WTC11 (cell line): ENCODE measurements around the gene CLPTM1. TPM values are rescaled to one million over a fixed set of nuclear protein-coding genes. Genes with fewer than 3 reads are reported as not detected.

Experiments used
- ATAC-seq: fragments of 200-7000 bp; cut with Tn5 transposase; 2 replicates; pipeline ENCODE4 v1.10.0; 2021; ENCODE audit warnings: mild to moderate bottlenecking, moderate library complexity
- CTCF ChIA-PET: fragments of 300-600 bp; sonication (Branson Sonifier 250); formaldehyde crosslinking; loops from one replicate; lab custom pipeline; 2021; ENCODE audit warnings: antibody characterized with exemption; lab: Charles Lee
- POLR2A ChIA-PET: fragments of 350-600 bp; sonication (Branson Sonifier 250); formaldehyde crosslinking; loops from one replicate; lab custom pipeline; 2021; ENCODE audit warnings: antibody characterized with exemption; lab: Charles Lee
- DNase-seq: peaks from one replicate; pipeline ENCODE4 v3.0.0; 2021; ENCODE audit warnings: low spot score
- H3K27ac Mint-ChIP-seq: 2 replicates; pipeline ENCODE4 v1.8.0; 2021; ENCODE audit warnings: mixed read lengths
- H3K27me3 Mint-ChIP-seq: 2 replicates; pipeline ENCODE4 v1.8.0; 2021; ENCODE audit warnings: low read depth, mild to moderate bottlenecking, moderate library complexity, mixed read lengths
- H3K36me3 Mint-ChIP-seq: 2 replicates; pipeline ENCODE4 v1.8.0; 2021; ENCODE audit warnings: mixed read lengths
- H3K4me1 Mint-ChIP-seq: 2 replicates; pipeline ENCODE4 v1.8.0; 2022; ENCODE audit warnings: mixed read lengths
- H3K4me3 Mint-ChIP-seq: 2 replicates; pipeline ENCODE4 v1.8.0; 2021; ENCODE audit warnings: mild to moderate bottlenecking, moderate library complexity, mixed read lengths
- H3K9me3 Mint-ChIP-seq: 2 replicates; pipeline ENCODE4 v1.8.0; 2021; ENCODE audit warnings: mixed read lengths
- CREM ChIP-seq: sonication (generic); formaldehyde crosslinking; IDR thresholded peaks from 2 replicates; pipeline ENCODE4 v1.8.1; 2022; ENCODE audit warnings: mild to moderate bottlenecking, missing genetic modification reagents, moderate library complexity
- ETV6 ChIP-seq: sonication (generic); formaldehyde crosslinking; IDR thresholded peaks from 2 replicates; pipeline ENCODE4 v1.8.1; 2022; ENCODE audit warnings: mild to moderate bottlenecking, missing genetic modification reagents
- GABPB1 ChIP-seq: sonication (generic); formaldehyde crosslinking; IDR thresholded peaks from 2 replicates; pipeline ENCODE4 v1.8.1; 2023; ENCODE audit warnings: mild to moderate bottlenecking, missing genetic modification reagents
- JAZF1 ChIP-seq: fragments of 250-450 bp; sonication (Bioruptor Pico); IDR thresholded peaks from 2 replicates; pipeline ENCODE4 v1.9.0; 2021; ENCODE audit warnings: moderate library complexity, mild to moderate bottlenecking, inconsistent platforms
- JUN ChIP-seq: sonication (generic); formaldehyde crosslinking; IDR thresholded peaks from 2 replicates; pipeline ENCODE4 v1.8.0; 2023; ENCODE audit warnings: mild to moderate bottlenecking, missing genetic modification reagents
- RELA ChIP-seq: sonication (generic); formaldehyde crosslinking; IDR thresholded peaks from 2 replicates; pipeline ENCODE4 v1.8.1; 2022; ENCODE audit warnings: missing genetic modification reagents, mild to moderate bottlenecking, borderline replicate concordance
- SOX15 ChIP-seq: fragments of 250-450 bp; sonication (Bioruptor Pico); IDR thresholded peaks from 2 replicates; pipeline ENCODE4 v1.9.0; 2021; ENCODE audit warnings: mild to moderate bottlenecking
- TEAD1 ChIP-seq: sonication (generic); formaldehyde crosslinking; IDR thresholded peaks from 2 replicates; pipeline ENCODE4 v1.8.0; 2022; ENCODE audit warnings: mild to moderate bottlenecking, missing genetic modification reagents
- TEAD4 ChIP-seq: sonication (generic); formaldehyde crosslinking; IDR thresholded peaks from 2 replicates; pipeline ENCODE4 v1.8.0; 2022; ENCODE audit warnings: mild to moderate bottlenecking, missing genetic modification reagents
- ZNF121 ChIP-seq: sonication (generic); formaldehyde crosslinking; IDR thresholded peaks from 2 replicates; pipeline ENCODE4 v1.8.0; 2023; ENCODE audit warnings: missing genetic modification reagents
- ZNF138 ChIP-seq: sonication (generic); formaldehyde crosslinking; conservative IDR thresholded peaks from 2 replicates; pipeline ENCODE4 v1.8.1; 2022; ENCODE audit warnings: mild to moderate bottlenecking, moderate library complexity, missing genetic modification reagents
- ZNF671 ChIP-seq: fragments of 250-450 bp; sonication (Bioruptor Pico); IDR thresholded peaks from 2 replicates; pipeline ENCODE4 v1.8.0; 2021; ENCODE audit warnings: mild to moderate bottlenecking
- total RNA-seq: library from RNA; stranded (reverse); gene quantifications from 3 replicates; pipeline ENCODE4 v1.2.3, GENCODE V29; 2021
- TF ChIP-seq, protein P1 (sequence below): sonication (generic); formaldehyde crosslinking; IDR thresholded peaks from 2 replicates; pipeline ENCODE4 v1.8.1; 2022; ENCODE audit warnings: mild to moderate bottlenecking, moderate library complexity, missing genetic modification reagents
- TF ChIP-seq, protein P2 (sequence below): sonication (generic); formaldehyde crosslinking; IDR thresholded peaks from 2 replicates; pipeline ENCODE4 v1.8.1; 2023; ENCODE audit warnings: mild to moderate bottlenecking, missing genetic modification reagents, moderate library complexity
- TF ChIP-seq, protein P3 (sequence below): sonication (generic); formaldehyde crosslinking; IDR thresholded peaks from 2 replicates; pipeline ENCODE4 v1.8.1; 2023; ENCODE audit warnings: mild to moderate bottlenecking, missing genetic modification reagents
- TF ChIP-seq, protein P4 (sequence below): sonication (generic); formaldehyde crosslinking; IDR thresholded peaks from 2 replicates; pipeline ENCODE4 v1.8.0; 2022; ENCODE audit warnings: missing genetic modification reagents
- TF ChIP-seq, protein P5 (sequence below): sonication (generic); formaldehyde crosslinking; IDR thresholded peaks from 2 replicates; pipeline ENCODE4 v1.8.0; 2023; ENCODE audit warnings: missing genetic modification reagents, mild to moderate bottlenecking, borderline replicate concordance

The CLPTM1 gene
- total RNA-seq, 1 experiment from 2014 or later: 85.6 TPM

DNA sequence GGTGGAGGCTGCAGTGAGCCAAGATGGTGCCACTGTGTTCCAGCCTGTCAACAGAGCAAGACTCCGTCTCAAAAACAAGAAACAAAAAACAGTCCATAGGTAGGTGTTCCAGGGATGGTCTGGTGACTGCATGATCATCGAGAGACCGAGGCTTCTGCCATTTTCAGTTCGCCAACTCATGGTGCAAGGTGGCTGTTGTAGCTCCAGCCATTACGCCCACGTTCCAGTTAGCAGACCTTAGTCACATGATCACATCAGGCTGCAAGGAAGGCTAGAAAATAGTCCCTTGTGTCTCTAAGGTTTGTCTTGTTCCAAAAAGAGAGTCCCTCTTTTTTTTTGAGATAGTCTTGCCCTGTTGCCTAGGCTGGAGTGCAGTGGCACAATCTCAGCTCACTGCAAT lies 80.6 kb downstream of the CLPTM1 start:
- no peaks in the 10 kb centered on the region for H3K27me3 Mint-ChIP-seq
- TF ChIP-seq, protein P1, sequence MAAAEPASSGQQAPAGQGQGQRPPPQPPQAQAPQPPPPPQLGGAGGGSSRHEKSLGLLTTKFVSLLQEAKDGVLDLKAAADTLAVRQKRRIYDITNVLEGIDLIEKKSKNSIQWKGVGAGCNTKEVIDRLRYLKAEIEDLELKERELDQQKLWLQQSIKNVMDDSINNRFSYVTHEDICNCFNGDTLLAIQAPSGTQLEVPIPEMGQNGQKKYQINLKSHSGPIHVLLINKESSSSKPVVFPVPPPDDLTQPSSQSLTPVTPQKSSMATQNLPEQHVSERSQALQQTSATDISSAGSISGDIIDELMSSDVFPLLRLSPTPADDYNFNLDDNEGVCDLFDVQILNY (CRISPR knock-in tag): no peak
- TF ChIP-seq ZNF138: no peak
- no peak for TF ChIP-seq SOX15 (CRISPR knock-in tag)
- H3K9me3 Mint-ChIP-seq: peaks cover 9% of the 10 kb centered on the region
- ChIA-PET CTCF (no interaction called here), POLR2A (no interaction called here)
- no peak for ATAC-seq
- H3K36me3 Mint-ChIP-seq: peaks cover 33% of the 10 kb centered on the region
- peaks cover 10% of the 10 kb centered on the region for H3K4me1 Mint-ChIP-seq
- no peak overlapping the region for H3K4me3 Mint-ChIP-seq
- no peak for DNase-seq
- H3K27ac Mint-ChIP-seq: no peak overlapping the region

DNA sequence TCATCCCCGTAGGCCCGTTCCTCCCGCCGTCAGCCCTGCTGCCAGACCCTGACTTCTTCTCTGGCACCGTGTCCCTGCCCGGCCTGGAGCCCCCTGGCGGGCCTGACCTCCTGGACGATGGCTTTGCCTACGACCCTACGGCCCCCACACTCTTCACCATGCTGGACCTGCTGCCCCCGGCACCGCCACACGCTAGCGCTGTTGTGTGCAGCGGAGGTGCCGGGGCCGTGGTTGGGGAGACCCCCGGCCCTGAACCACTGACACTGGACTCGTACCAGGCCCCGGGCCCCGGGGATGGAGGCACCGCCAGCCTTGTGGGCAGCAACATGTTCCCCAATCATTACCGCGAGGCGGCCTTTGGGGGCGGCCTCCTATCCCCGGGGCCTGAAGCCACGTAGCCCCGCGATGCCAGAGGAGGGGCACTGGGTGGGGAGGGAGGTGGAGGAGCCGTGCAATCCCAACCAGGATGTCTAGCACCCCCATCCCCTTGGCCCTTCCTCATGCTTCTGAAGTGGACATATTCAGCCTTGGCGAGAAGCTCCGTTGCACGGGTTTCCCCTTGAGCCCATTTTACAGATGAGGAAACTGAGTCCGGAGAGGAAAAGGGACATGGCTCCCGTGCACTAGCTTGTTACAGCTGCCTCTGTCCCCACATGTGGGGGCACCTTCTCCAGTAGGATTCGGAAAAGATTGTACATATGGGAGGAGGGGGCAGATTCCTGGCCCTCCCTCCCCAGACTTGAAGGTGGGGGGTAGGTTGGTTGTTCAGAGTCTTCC lies 82.4 kb downstream of the CLPTM1 start:
- ATAC-seq: no peak
- Mint-ChIP-seq H3K27ac (no peak overlapping the region), H3K4me3 (no peak overlapping the region), H3K27me3 (no peaks in the 10 kb centered on the region), H3K4me1 (peaks cover 10% of the 10 kb centered on the region), H3K9me3 (peaks cover 3% of the 10 kb centered on the region; the same call in 1 of the 2 replicates), H3K36me3 (peaks cover 39% of the 10 kb centered on the region)
- no peak for DNase-seq
- CTCF ChIA-PET: interaction anchor here (1.3 to 2.7 kb wide), 5 partner anchors 19 to 88 kb away, joined by 3 to 32 read pairs (median 5); no protein-coding TSS in a partner anchor
- TF ChIP-seq TEAD4 (no peak), ZNF138 (no peak), RELA (no peak)
- POLR2A ChIA-PET: no interaction called here

DNA sequence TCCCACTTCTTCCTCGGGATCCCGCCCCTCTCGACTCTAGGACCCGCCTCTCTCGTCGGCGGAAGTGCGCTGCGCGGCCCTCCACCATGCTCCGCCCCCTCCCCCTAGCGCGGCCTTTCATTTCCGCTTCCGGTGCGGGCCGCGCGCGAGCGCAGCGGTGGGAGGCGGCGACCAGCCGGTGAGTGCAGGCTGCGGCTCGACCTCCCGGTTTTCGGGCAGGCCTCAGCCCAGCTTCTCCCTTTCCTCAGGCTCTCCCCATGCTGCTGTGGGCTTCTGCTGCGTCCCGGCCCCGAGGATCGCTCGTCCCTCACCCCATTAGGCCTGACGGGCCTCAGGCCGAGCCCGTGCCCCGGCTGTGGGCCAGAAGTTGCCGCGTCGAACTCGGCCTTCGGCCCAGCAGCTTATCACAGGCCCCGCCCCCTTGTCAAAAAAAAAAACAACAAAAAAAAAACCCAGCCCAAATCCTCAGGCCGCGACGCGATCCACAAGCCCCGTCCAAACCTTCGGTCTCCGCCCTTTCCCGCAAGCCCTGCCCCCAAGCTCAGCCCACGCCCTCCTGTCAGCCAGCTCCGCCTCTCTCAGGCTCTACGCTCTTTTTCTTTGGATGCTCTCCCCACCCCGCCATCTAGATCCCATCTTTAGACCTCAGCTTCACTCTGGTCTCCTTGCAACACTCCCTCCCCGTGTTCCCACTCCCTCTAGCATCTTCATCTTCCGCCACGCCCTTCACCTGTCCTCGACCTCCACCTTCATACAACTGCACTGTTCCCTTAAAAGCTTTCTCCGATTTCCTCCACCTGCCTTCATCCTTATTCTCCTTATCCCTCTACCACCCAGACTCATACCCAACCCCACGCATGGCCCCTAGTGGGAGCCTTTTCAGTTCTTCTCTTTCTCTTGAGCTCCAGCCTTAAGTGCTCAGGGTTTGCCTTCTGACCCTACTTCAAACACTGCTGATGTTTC lies 84.0 kb downstream of the CLPTM1 start, which contains the start of gene CLASRP:
Gene CLASRP (plus strand): TSS at position 115 of the 963 bp plus-strand sequence. CDS start 1,168 bp downstream, outside the sequence.
- DNase-seq: peak; percentile 89
- Mint-ChIP-seq H3K4me3 (peak within 1 kb of the TSS; percentile 98), H3K27me3 (no peaks in the 10 kb centered on the region), H3K4me1 (peaks cover 10% of the 10 kb centered on the region), H3K36me3 (peaks cover 36% of the 10 kb centered on the region), H3K27ac (peak within 1 kb of the TSS; percentile 92), H3K9me3 (no peaks in the 10 kb centered on the region)
- ATAC-seq: peak; percentile 92
- ChIA-PET POLR2A (interaction anchor here (0.6 to 1.5 kb wide), 6 partner anchors 12 to 133 kb away, joined by 3 to 9 read pairs (median 4); partner anchors contain the start of genes APOE and GEMIN7), CTCF (interaction anchor here (0.6 to 2.7 kb wide), 16 partner anchors 13 to 935 kb away, joined by 3 to 32 read pairs (median 4); partner anchors contain the start of gene BLOC1S3)
- TF ChIP-seq ZNF121 (CRISPR knock-in tag): peak; percentile 23; the same call in 1 of the 2 replicates
- no peak for TF ChIP-seq JUN (CRISPR knock-in tag)
- TF ChIP-seq, protein P2, sequence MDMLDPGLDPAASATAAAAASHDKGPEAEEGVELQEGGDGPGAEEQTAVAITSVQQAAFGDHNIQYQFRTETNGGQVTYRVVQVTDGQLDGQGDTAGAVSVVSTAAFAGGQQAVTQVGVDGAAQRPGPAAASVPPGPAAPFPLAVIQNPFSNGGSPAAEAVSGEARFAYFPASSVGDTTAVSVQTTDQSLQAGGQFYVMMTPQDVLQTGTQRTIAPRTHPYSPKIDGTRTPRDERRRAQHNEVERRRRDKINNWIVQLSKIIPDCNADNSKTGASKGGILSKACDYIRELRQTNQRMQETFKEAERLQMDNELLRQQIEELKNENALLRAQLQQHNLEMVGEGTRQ: no peak
- TF ChIP-seq, protein P3, sequence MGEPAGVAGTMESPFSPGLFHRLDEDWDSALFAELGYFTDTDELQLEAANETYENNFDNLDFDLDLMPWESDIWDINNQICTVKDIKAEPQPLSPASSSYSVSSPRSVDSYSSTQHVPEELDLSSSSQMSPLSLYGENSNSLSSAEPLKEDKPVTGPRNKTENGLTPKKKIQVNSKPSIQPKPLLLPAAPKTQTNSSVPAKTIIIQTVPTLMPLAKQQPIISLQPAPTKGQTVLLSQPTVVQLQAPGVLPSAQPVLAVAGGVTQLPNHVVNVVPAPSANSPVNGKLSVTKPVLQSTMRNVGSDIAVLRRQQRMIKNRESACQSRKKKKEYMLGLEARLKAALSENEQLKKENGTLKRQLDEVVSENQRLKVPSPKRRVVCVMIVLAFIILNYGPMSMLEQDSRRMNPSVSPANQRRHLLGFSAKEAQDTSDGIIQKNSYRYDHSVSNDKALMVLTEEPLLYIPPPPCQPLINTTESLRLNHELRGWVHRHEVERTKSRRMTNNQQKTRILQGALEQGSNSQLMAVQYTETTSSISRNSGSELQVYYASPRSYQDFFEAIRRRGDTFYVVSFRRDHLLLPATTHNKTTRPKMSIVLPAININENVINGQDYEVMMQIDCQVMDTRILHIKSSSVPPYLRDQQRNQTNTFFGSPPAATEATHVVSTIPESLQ: no peak
- peak; percentile 50 for TF ChIP-seq TEAD1 (CRISPR knock-in tag)
- peak; percentile 69; the same call in 1 of the 2 replicates for TF ChIP-seq CREM
- no peak for TF ChIP-seq JAZF1
- TF ChIP-seq ETV6 (CRISPR knock-in tag): peak; percentile 65; the same call in 1 of the 2 replicates
- no peak for TF ChIP-seq ZNF671 (CRISPR knock-in tag)
- TF ChIP-seq, protein P4, sequence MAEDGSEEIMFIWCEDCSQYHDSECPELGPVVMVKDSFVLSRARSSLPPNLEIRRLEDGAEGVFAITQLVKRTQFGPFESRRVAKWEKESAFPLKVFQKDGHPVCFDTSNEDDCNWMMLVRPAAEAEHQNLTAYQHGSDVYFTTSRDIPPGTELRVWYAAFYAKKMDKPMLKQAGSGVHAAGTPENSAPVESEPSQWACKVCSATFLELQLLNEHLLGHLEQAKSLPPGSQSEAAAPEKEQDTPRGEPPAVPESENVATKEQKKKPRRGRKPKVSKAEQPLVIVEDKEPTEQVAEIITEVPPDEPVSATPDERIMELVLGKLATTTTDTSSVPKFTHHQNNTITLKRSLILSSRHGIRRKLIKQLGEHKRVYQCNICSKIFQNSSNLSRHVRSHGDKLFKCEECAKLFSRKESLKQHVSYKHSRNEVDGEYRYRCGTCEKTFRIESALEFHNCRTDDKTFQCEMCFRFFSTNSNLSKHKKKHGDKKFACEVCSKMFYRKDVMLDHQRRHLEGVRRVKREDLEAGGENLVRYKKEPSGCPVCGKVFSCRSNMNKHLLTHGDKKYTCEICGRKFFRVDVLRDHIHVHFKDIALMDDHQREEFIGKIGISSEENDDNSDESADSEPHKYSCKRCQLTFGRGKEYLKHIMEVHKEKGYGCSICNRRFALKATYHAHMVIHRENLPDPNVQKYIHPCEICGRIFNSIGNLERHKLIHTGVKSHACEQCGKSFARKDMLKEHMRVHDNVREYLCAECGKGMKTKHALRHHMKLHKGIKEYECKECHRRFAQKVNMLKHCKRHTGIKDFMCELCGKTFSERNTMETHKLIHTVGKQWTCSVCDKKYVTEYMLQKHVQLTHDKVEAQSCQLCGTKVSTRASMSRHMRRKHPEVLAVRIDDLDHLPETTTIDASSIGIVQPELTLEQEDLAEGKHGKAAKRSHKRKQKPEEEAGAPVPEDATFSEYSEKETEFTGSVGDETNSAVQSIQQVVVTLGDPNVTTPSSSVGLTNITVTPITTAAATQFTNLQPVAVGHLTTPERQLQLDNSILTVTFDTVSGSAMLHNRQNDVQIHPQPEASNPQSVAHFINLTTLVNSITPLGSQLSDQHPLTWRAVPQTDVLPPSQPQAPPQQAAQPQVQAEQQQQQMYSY (CRISPR knock-in tag): peak; percentile 43; the same call in 1 of the 2 replicates
- TF ChIP-seq, protein P5, sequence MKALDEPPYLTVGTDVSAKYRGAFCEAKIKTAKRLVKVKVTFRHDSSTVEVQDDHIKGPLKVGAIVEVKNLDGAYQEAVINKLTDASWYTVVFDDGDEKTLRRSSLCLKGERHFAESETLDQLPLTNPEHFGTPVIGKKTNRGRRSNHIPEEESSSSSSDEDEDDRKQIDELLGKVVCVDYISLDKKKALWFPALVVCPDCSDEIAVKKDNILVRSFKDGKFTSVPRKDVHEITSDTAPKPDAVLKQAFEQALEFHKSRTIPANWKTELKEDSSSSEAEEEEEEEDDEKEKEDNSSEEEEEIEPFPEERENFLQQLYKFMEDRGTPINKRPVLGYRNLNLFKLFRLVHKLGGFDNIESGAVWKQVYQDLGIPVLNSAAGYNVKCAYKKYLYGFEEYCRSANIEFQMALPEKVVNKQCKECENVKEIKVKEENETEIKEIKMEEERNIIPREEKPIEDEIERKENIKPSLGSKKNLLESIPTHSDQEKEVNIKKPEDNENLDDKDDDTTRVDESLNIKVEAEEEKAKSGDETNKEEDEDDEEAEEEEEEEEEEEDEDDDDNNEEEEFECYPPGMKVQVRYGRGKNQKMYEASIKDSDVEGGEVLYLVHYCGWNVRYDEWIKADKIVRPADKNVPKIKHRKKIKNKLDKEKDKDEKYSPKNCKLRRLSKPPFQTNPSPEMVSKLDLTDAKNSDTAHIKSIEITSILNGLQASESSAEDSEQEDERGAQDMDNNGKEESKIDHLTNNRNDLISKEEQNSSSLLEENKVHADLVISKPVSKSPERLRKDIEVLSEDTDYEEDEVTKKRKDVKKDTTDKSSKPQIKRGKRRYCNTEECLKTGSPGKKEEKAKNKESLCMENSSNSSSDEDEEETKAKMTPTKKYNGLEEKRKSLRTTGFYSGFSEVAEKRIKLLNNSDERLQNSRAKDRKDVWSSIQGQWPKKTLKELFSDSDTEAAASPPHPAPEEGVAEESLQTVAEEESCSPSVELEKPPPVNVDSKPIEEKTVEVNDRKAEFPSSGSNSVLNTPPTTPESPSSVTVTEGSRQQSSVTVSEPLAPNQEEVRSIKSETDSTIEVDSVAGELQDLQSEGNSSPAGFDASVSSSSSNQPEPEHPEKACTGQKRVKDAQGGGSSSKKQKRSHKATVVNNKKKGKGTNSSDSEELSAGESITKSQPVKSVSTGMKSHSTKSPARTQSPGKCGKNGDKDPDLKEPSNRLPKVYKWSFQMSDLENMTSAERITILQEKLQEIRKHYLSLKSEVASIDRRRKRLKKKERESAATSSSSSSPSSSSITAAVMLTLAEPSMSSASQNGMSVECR (CRISPR knock-in tag): peak; percentile 62; the same call in 1 of the 2 replicates
- TF ChIP-seq GABPB1 (CRISPR knock-in tag): peak; percentile 79
- no peak for TF ChIP-seq TEAD4
